HG03521 (cell line): ENCODE data around the gene BACH2.
"Not testable (repeated sequence)": the region's sequence is repeated elsewhere in the genome, so short reads cannot be mapped to it uniquely, and the experiment has no call there.

ENCODE experiments used
- ATAC-seq: cut with Tn5 transposase; IDR thresholded peaks from one replicate; pipeline ENCODE4 v1.9.1; 2021; ENCODE audit warnings: mild to moderate bottlenecking, moderate library complexity; ENCODE audit not compliant: unreplicated experiment

The BACH2 gene

DNA sequence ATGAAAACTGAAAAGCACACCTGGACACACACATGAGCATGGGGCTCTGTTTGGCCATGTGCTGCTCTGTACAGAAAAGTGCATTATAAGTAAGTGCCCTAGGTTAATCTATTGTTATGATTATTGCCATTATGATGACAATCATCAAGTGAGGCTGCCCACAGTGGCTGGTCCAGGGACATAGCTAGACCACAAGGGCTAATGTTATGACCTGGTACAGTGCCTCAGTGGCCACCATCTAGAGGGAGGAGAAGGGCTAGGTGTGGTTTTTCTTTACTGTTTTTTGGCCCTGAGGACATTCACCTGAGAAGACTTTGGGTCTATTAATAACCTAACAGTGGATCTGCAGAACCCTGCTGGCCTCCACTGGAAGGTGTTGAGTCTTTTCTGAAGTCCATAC is 316.3 kb downstream of the BACH2 start:
- no peak for ATAC-seq

DNA sequence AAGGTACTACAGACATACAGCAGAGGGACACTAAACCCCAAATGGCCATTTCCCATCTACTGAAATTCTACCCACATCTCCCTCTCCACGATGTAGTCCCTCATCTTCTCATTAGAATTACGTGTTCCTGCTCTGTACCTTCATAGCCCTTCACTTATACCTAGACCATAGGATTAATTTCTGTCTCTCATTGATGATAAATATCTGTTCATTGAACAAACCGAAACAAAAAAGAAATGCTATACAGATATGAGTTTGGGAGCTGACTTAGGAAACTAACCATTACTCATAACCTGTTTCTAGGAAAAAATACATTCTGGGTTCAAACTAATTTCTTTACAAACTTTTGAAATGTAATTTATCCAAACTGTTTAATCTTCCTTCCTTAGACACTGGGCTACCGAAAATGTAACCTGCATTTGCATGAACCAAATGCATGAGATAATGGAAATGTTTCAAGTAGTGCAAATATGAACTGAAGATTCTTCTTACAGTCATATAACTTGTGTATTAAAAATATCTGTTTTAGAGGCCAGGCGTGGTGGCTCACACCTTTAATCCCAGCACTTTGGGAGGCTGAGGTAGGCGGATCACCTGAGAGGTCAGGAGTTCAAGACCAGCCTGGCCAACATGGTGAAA is 317.0 kb downstream of the BACH2 start:
- ATAC-seq: no peak

DNA sequence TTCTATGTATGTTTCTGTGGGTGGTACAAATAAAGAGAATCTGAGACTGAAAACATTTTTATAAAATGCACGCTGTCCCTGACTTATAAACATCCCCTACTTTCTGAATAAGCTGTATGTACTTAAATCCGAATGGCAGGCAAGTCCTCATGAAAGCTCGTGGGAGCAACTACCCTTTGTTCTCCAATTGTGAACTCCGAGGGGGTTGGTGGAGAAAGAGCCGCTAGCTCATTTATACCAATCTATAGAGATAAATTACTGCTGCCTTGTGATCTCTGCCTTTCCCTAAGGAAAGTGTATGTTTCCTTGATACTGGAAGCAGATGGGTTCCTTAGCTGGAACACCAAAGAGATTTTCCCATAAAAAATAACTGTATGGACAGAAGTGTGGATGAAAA is 317.9 kb downstream of the BACH2 start:
- ATAC-seq: no peak

DNA sequence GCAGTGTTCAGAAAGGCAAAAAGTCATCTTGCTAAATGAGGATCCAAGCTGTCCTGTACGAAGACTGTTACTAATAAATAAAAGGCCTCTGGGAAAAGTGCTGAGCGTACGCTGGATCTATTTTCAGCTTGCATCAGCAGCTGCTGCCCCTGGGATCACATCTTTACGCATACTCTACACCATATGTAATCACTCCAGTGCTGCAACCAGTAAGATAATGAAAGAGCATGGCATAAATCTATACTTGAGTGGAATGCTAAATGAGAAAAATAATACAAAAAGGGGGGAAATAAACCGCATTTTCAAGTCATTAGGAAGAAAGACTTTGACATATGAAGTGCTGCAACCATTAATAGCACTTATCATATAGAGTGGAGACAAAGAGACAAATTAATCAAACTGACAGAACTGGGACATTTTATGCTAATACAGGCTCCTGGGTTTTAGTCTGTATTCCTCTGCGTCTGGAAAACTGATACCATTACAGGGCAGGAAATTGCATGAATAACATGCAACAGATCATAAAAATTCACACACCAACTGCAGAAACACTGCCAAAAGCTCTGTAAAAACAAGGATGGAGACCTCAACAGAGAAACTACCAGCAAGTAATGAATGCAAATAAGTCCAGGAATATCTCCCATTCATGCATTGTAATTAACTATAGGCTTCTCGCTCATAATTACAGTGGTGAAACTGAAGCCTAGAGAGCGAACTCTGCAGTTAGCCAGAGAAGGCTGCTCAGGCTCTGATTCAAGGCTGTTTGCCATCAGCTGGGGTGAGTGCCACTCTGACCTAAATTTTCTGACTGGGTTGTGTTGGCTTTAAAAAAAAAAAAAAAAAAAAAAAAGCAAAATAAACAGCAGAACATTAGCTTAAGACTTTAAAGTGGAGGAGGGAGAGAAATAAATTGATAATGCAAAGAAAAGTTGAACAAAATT is 318.6 kb downstream of the BACH2 start:
- no peak for ATAC-seq

DNA sequence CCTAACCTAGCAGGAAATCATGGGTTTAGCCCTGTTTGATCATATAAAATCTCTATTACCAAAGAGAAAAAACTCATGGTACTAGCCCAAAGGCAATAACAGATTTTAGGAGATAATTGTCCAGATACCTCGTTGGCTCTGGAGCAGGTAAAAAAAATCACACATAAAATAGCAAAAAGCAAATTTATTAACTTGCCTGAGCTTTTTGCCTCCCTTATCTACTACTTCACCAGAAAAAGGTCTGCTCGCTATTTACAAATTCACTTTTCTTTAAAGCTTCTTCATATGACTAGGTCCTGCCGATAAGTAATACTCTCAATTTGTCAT is 320.0 kb downstream of the BACH2 start:
- ATAC-seq: no peak

DNA sequence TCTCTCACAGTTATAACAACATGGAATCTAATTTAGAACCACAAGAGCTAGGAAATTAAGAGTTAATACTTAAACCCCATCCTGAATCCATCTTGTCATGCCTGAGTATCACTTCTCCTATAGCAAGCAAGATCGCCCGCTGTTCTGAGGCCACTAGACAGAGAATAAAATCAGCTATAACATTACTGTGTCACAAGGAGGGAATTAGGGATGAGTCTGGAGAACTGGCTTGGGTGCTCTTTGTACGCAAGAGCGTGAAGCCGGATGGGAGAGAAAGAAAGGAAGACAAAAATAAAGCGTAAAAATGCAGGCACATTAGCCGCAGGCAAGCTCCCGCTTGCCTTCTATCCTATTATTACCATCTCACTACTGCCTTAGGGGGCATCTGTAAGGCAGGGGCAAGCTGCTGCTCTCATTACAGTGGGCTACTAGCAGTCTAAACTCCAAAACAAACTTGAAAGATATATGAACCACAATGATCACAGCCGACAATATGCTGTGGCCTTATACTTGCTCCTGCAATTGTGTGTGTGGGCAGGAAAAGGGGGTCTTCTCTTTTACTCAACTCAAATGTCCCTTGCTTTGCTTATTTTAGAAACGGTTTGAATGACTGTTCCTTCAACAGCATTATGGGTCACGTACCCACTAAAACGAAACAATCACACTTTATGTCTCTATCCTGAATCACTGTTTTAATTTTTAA is 320.5 kb downstream of the BACH2 start:
- no peak for ATAC-seq

DNA sequence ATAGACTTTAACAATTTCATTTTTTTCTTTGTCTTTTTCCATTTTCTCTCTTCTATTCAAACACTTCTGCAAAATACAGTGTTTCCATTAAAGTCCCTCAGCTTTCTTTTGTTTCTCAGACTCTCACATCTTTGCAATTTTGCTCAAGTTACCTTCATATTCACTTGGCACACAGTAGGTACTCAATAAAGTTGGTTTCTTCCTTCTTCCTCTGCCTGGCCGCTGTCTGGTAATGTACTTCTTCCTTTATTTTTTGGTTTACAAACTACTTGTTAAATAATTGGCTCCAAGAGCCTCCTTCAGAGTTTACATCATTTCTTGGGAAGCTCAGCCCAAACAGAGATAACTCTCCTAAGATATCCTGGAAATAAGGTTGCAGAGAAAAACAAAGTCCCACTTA is 321.3 kb downstream of the BACH2 start:
- ATAC-seq: no peak

DNA sequence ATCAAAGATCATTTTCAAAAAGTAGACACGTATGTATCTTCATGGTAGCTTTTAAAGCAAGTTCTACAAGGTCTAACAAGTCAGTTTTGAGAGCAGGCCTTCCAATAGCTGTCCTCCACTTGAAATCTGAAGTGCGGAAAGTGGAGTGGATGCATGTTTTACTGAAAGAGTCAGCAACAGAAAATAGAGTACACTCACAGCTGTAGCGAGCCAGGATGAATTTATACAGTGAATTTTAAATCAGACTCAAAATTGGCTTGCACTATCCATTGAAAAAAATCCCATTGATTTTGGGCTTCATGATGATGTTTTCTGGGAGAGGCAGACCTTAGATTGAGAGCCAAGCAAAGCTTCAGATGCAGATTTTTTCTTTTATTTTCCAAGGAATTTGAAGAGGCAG is 321.8 kb downstream of the BACH2 start:
- no peak for ATAC-seq

DNA sequence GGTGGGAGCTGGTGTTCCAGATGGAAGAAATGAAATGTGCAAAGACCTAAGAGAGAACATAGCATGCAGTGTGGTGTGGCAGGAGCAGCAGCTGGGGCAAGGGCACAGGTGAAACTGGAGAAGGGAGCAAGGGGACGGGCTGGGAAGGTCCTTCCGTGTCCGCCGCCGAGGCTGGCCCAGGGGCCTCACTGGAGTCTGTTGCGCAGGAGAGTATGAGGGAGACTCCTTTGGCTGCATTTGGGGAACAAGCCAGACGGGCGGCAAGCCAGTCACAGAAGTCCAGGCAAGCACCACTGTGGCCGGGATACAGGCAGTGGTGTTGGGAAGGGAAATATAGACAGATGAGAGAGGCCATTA is 324.6 kb downstream of the BACH2 start:
- no peak for ATAC-seq

DNA sequence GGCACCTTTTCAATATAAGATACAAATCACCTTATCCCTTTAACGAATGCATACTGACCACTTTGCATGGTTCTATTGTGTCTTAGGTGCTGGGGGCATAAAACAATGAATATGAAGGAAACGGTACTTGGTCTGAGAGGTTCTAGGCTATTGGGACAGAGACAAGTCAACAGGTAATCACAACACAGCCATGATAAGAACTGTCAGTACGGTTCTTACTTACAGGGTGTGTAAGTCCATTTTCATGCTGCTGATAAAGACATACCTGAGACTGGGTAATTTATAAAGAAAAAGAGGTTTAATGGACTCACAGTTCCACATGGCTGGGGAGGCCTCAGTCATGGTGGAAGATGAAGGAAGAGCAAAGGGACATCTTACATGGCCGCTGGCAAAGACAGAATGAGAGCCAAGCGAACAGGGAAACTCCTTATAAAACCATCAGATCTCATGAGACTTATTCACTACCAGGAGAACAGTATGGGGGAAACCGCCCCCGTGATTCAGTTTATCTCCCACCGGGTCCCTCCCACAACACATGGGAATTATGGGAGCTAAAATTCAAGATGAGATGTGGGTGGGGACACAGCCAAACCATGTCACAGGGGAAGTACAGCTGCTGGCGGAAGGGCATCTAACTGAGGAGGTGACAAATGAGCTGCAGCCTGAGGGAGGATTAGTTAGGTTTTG is 325.2 kb downstream of the BACH2 start:
- ATAC-seq: not testable (repeated sequence)

DNA sequence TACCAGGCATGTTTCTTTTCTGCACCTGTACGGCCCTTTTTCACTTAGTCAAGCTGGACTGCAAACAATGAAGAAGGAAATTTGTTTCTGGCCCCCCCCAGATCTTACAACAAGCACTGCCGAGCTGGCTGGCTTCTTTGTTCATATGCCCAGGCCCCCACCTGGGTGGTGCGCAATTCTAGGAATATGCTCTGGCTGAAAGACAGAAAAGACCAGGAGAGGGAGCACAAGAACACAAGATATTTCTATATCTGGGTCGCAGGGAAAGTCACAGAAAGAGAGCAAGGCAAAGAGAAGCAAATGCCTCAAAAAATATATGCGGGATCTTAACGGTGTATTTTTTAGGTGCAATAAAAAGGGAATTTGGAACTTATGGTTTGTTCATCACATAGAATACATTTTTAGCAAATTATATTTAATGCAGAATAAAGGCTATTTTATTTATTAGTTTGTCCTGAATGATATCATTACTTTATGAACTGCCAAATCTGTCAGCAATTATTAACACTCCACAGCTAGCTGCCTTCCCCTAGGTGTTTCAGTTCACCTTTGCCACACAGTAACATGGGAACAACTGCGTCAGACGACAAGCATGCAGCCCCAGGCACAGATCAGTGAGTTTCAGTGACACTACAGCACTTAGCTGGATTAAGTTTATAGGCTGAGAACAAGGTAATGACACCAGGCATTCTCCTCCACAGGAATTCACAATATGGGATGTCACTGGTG is 325.9 kb downstream of the BACH2 start:
- no peak for ATAC-seq

DNA sequence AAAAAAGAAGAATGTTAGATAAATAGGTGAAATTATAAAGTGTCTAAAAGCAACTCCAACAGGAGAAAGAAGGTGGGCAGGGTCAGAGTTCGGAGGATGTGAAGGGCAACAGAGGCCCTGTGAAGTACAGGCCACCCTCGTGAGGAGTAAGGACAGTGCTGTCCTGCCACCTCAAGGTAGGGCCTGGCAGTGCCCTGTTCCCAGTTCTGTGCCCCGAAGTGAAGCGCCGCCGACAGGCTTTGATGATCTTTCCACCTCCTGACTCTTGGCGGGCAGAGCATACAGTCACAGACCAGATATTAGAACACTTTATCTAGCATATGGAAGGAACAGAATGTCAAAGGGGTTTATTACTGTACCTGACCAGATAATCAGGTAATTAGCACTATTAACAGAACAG is 326.6 kb downstream of the BACH2 start:
- ATAC-seq: no peak

DNA sequence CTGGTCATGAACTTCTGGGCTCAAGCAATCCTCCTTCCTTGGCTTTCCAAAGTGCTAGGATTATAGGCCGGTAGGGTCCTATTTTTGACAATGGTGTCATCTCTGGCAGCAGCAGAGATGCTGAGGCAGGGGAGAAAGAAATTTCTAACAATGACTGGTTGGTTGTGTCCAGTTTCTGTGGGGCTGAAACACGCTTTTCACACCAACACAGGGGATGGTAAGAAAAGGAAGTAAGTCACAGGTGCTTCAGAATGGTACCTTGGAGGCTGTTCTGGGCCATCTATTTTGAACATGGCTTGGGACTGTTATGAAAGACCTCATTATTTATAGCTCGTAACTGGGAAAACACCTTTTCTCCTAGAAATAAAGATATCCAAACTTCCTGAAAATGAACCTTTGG is 329.7 kb downstream of the BACH2 start:
- no peak for ATAC-seq

DNA sequence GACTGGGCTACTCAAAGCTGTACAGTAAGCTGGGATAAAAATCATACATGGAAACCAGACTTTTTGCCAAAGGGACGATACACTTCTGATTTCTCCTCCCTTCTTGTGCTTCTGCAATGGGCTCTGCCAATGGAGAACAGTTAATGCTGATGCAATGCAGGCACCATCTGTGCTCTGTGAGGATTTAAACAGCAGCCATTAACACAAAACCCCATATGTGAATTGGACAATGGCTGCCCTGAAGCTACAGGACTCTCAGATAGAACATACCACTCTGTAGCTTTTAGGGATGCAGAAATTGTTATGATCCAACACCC is 330.5 kb downstream of the BACH2 start:
- ATAC-seq: no peak

DNA sequence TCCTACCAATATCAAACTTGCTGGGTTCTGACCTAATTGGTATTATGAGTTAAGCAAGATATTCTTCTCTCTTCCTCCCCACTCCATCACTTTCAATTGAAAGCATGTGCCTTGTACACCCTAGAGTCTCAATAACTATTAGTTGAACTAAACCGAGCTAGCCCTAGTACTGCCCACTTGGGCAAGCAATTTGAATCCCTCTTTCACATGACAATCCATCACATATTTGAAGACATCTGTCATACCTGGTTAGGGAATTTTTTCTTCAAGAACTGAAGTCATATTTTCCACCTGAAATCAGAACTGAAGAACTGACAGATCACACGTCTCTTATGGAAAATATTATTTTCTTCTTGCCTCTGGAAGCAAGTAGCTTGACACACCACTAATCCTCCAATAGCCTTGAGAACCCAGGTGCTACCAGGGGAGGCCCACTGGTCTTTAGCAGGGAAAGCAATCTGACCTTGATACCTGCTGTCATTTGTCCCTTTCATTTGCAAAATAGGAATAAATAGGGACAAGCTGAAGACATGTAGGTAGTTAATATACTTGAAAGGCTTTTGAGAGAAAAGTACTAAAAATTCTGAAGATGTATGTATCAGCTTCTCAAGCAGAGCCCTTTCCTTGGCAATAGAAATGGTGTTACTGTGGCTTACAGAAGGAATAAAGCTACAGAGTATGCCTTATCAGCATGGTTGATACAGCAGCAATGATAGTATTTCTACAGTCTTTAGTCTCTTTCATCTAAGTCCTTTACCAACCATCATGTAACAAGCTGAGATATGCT is 331.0 kb downstream of the BACH2 start:
- no peak for ATAC-seq

DNA sequence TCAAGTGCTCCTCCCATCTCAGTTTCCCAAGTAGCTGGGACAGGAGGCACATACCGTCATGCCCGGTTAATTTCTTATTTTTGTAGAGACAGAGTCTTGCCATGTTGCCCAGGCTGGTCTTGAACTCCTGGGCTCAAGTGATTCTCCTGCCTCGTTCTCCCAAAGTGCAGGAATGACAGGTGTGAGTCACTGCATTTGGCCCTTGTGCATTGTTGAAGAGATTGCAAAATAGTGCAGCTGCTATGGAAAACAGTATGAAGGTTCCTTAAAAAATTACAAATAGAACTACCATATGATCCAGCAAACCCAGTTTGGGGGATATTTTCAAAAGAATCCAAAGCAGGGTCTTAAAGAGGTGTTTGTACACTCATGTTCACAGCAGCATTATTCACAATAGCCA is 333.3 kb downstream of the BACH2 start:
- ATAC-seq: no peak

DNA sequence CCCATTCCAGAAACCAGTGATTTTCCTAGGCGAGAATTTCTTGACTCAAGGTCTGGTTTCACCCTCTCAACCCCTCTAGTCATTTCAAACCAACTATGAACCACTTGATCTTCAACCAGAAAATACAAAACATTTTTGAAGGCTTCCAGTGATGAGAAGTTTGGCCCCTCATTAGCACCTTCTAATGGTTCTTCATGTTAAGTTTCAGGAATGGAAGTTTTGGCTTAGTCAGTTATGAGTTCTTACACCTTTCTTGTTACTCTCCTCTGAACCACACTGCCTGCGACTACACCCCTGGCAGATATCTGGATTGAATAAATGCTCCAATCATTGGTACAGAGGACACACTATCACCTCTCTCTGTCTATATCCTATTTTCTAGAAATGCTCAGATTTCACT is 335.2 kb downstream of the BACH2 start:
- ATAC-seq: no peak

DNA sequence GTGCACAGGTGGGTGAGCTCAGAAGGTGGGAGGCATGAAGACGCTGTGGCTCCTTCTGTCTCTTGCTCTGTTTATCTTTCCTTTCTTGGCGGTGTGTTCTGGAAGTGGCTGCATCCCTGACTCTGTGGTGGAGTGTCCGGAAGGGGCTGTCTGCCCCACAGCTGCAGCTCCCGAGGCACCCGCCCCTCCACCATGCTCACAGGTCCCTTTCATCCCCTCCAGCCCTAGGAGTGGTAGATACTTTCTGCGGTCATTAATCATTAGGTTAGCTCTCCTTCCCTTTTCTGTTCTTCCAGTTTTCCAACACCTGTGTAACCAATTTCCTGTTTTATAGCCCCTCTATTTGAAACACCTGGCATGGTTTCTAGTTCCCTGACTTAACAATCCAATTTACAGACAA is 336.8 kb downstream of the BACH2 start:
- ATAC-seq: no peak

DNA sequence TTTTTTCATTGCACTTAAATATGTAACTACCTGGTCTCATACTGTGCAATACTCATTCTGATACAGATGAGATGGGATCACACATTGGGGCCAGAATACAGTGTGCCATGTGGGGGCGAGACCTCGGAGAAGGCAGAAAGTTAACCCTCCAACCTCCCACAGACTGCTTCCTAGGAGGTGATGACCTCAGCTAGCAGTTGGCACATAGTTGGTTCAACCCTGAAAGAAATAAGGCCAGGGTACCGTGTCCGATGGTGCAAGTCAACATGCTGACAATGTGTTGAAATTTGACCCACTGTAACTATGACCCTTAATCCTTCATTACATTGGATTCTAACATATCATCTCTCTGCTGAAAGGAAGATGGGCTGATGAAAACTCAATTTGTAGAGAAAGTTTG is 340.5 kb downstream of the BACH2 start:
- no peak for ATAC-seq

DNA sequence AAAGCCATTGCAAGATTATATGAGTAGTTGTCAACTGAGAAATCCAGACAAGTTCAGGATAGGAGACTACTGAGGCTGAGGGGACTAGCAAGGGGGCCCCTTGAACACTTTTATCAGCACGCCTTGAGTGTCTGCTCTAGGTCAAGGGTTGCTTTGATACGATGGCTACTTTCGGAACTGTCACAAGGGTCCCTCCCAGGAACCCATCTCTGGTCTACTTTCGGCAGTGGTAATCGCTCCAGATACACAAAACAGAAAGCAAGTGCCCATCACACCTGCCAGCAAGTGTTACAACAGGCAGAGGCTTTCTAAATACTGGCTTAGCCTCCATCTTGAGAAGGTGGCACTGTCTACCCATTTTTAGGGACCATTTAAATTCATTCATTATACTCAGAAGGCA is 341.3 kb downstream of the BACH2 start:
- ATAC-seq: no peak
